PC-3 (cell line): Measurements from ENCODE around the gene HELQ.

Experiments used
- CTCF ChIP-seq: fragments of 300-600 bp; sonication (generic); conservative IDR thresholded peaks from 2 replicates; pipeline ENCODE4 v1.5.1; 2017; ENCODE audit warnings: antibody characterized with exemption, low read depth, mild to moderate bottlenecking, low read length
- EZH2phosphoT487 ChIP-seq: fragments of 300-600 bp; sonication (generic); IDR thresholded peaks from 2 replicates; pipeline ENCODE4 v1.6.1; 2018; ENCODE audit warnings: mild to moderate bottlenecking, antibody characterized with exemption, low read length, borderline replicate concordance

GRCh38 chr4:83408908-83409307 is 46.7 kb downstream of the HELQ start:
- no peak for TF ChIP-seq EZH2phosphoT487
- TF ChIP-seq CTCF: no peak
